Left ventricle myocardium inferior (tissue), 1 donor: ENCODE measurements around the gene KIAA1328. TPM values are rescaled to one million over a fixed set of nuclear protein-coding genes. Genes with fewer than 3 reads are reported as not detected.

Experiments
- DNase-seq: peaks from one replicate; pipeline ENCODE4 v3.0.0-alpha.2; 2020
- H3K27ac ChIP-seq: fragments of 200-600 bp; replicated peaks from 2 replicates; pipeline ENCODE4 v1.8.0; 2021
- H3K27me3 ChIP-seq: fragments of 200-600 bp; 2 replicates; pipeline ENCODE4 v1.8.0; 2021; ENCODE audit warnings: low read depth
- H3K36me3 ChIP-seq: fragments of 200-600 bp; 2 replicates; pipeline ENCODE4 v1.8.0; 2021
- H3K4me1 ChIP-seq: fragments of 200-600 bp; 2 replicates; pipeline ENCODE4 v1.8.0; 2021
- H3K4me3 ChIP-seq: fragments of 200-600 bp; 2 replicates; pipeline ENCODE4 v1.8.0; 2021; ENCODE audit warnings: mild to moderate bottlenecking, moderate library complexity
- H3K9me3 ChIP-seq: fragments of 200-600 bp; replicated peaks from 2 replicates; pipeline ENCODE4 v1.8.0; 2021
- intact Hi-C: fragments of 100-400 bp; cut with micrococcal nuclease; formaldehyde crosslinking; loops from one replicate; pipeline ENCODE4 v1.11.0; 2022
- total RNA-seq: library from RNA; stranded (reverse); fragmentation: NEBNext Ultra II Directional; extraction: Animal tissue kit (Norgen Biotek cat#: 25700); gene quantifications from one replicate; pipeline ENCODE4 v1.2.1, GENCODE V29; 2021
- TF ChIP-seq, protein P1 (sequence below): fragments of 200-600 bp; IDR thresholded peaks from 2 replicates; pipeline ENCODE4 v1.8.0; 2021; ENCODE audit warnings: antibody characterized with exemption, mild to moderate bottlenecking, borderline replicate concordance
- donor health status: DM: no; HTN: yes; CAD: no; lungs with severe emphysema.

Gene KIAA1328
- total RNA-seq, 1 donor from 2014 or later, result 4.0 TPM

DNA sequence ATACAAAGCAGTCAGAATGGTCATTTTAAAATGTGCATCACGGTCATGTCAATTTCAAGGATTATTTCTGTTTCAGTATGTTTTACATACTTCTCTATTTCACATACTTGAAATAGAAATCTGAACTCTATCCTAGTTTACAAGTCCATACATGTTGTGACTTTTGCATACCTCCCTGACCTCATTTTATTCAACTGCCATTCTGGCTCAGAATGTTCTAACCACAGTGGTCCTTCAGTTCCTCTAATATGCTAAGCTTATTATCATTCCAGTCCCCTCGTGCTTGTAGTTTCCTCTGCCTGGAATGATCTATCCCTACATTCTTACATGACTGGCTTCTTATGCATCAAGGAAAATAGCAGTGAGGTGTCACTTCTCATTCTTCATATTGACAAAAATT, 295.6 kb downstream of the KIAA1328 start:
- Histone ChIP-seq H3K27ac (no peak overlapping the region), H3K36me3 (no peaks in the 10 kb centered on the region), H3K9me3 (no peaks in the 10 kb centered on the region), H3K4me1 (no peaks in the 10 kb centered on the region), H3K27me3 (no peaks in the 10 kb centered on the region), H3K4me3 (no peak overlapping the region)
- TF ChIP-seq, protein P1, sequence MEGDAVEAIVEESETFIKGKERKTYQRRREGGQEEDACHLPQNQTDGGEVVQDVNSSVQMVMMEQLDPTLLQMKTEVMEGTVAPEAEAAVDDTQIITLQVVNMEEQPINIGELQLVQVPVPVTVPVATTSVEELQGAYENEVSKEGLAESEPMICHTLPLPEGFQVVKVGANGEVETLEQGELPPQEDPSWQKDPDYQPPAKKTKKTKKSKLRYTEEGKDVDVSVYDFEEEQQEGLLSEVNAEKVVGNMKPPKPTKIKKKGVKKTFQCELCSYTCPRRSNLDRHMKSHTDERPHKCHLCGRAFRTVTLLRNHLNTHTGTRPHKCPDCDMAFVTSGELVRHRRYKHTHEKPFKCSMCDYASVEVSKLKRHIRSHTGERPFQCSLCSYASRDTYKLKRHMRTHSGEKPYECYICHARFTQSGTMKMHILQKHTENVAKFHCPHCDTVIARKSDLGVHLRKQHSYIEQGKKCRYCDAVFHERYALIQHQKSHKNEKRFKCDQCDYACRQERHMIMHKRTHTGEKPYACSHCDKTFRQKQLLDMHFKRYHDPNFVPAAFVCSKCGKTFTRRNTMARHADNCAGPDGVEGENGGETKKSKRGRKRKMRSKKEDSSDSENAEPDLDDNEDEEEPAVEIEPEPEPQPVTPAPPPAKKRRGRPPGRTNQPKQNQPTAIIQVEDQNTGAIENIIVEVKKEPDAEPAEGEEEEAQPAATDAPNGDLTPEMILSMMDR, result no peak
- intact Hi-C loops, result no loop called here
- DNase-seq, result no peak

DNA sequence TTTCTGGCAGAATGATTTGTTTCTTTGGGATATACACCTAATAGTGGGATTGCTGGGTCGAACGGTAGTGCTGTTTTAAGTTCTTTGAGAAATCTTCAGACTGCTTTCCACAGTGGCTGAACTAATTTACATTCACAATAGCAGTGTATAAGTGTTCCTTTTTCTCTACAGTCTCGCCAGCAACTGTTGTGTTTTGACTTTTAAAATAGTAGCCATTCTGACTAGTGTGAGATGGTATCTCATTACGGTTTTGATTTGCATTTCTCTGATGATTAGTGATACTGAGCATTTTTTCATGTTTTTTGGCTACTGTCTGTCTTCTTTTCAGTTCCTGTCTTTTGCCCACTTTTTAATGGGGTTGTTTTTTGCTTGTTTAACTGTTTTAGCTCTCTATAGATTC, 306.2 kb downstream of the KIAA1328 start:
- intact Hi-C loops, result no loop called here
- no peak overlapping the region for H3K27ac ChIP-seq
- TF ChIP-seq, protein P1, result no peak
- no peak for DNase-seq
- no peaks in the 10 kb centered on the region for H3K4me1 ChIP-seq
- peaks cover 33% of the 10 kb centered on the region for H3K9me3 ChIP-seq
- no peaks in the 10 kb centered on the region for H3K36me3 ChIP-seq
- no peak overlapping the region for H3K4me3 ChIP-seq
- H3K27me3 ChIP-seq, result no peaks in the 10 kb centered on the region

DNA sequence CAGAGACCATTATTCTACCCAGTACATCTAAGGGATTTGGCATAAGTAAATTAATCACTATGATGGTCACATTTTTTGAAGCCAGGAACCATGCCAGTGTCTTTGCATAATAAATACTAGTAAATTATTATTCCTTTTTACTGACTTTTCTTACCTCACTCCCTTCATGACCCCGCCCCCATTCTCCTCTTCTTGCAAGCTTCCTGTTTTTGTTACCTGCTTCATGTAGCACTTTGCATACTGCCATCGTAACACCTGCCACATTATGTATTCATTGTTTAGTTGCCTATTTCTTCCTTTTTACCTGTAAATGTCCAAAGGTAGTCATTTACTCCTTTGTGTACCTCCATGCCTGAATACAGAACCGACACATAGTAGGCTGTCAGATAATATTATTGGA, 309.5 kb downstream of the KIAA1328 start:
- Histone ChIP-seq H3K4me1 (no peaks in the 10 kb centered on the region), H3K27me3 (no peaks in the 10 kb centered on the region), H3K27ac (no peak overlapping the region), H3K9me3 (peaks cover 24% of the 10 kb centered on the region), H3K36me3 (no peaks in the 10 kb centered on the region), H3K4me3 (no peak overlapping the region)
- no peak for DNase-seq
- intact Hi-C loops, result no loop called here
- TF ChIP-seq, protein P1, result no peak

DNA sequence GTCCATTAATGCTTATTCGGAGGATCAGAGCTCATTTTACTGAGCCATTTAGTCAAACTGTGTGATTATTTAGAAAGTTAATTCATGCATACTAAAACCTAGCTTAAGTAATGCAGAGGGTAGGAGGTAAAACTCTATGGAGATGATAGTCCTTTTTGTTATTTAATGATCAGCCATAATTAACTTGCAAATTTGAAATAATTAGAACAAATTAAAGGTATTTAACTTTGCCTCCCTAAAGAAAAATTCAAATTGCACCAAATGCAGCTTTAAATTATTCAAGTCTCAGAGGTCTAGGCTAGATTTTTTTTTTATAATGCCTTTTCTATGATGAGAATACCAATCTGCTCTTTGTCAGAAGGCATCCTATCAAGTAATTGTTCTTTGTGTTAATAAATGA, 310.9 kb downstream of the KIAA1328 start:
- no peak overlapping the region for H3K27ac ChIP-seq
- H3K36me3 ChIP-seq, result no peaks in the 10 kb centered on the region
- H3K9me3 ChIP-seq, result peaks cover 13% of the 10 kb centered on the region
- H3K4me3 ChIP-seq, result no peak overlapping the region
- DNase-seq, result no peak
- TF ChIP-seq, protein P1, result no peak
- intact Hi-C loops, result no loop called here
- no peaks in the 10 kb centered on the region for H3K4me1 ChIP-seq
- H3K27me3 ChIP-seq, result no peaks in the 10 kb centered on the region

DNA sequence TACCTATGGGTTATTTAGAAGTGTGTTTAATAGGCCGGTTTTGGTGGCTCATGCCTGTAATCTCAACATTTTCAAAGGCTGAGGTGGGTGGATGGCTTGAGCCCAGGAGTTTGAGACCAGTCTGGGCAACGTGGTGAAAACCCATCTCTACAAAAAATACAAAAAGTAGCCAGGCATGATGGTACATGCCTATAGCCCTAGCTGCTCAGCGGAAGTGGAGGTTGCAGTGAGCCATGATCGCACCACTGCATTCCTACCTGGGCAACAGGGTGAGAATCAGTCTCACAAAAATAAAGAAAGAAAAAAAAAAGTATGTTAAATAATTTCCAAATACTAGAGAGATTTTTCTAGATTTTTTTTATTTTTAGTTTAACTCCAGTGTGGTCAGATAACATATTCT, 316.0 kb downstream of the KIAA1328 start:
- Histone ChIP-seq H3K4me3 (no peak overlapping the region), H3K36me3 (no peaks in the 10 kb centered on the region), H3K4me1 (no peaks in the 10 kb centered on the region), H3K9me3 (no peaks in the 10 kb centered on the region), H3K27me3 (no peaks in the 10 kb centered on the region), H3K27ac (no peak overlapping the region)
- DNase-seq, result no peak
- TF ChIP-seq, protein P1, result no peak
- intact Hi-C loops, result no loop called here
